ENCODE measurements around the gene RERE.

DNA sequence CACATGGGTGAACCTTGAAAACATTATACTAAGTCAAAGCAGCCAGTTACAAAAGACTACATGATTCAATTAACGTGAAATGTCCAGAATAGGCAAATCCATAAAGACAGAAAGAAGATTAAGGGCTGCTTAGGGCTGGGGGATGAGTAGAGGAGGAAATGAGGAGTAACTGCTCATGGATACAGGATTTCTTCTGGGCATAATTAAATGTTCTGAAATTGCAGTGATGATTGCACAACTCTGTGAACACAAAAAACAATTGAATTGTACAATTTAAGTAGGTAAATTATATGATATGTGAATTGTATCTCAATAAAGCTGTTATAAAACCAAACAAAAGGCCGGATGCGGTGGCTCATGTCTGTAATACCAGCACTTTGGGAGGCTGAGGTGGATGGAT lies 52.2 kb downstream of the RERE start:
- TF ChIP-seq, protein P1, sequence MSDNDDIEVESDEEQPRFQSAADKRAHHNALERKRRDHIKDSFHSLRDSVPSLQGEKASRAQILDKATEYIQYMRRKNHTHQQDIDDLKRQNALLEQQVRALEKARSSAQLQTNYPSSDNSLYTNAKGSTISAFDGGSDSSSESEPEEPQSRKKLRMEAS (IDR thresholded peaks at IDR 0.05) = no peak
- no peak for TF ChIP-seq EP300 (IDR thresholded peaks at IDR 0.05; ENCODE audit: borderline replicate concordance)

Measured in Ishikawa (cell line).